GM11168 (cell line): ENCODE results near the gene SMAP1.

Experiments used
- in situ Hi-C: fragments of 300-500 bp; cut with MboI; formaldehyde crosslinking; loops from one replicate; pipeline ENCODE4 v1.12.0; 2022; ENCODE audit warnings: low sequenced_read_pairs; ENCODE audit not compliant: unreplicated experiment

Gene SMAP1

GRCh38 chr6:70834520-70834919, 166.8 kb downstream of the SMAP1 start:
- in situ Hi-C loops: no loop called here

GRCh38 chr6:70838907-70839285, 171.2 kb downstream of the SMAP1 start:
- in situ Hi-C loops: no loop called here

- in situ Hi-C loops: no loop called here
These were observed 171.9 kb downstream of the SMAP1 start for GRCh38 chr6:70839286-70840266.

- in situ Hi-C loops: no loop called here
These were observed 173.4 kb downstream of the SMAP1 start for GRCh38 chr6:70841112-70841511.

- in situ Hi-C loops: no loop called here
These were observed 174.9 kb downstream of the SMAP1 start for GRCh38 chr6:70842541-70842940.

GRCh38 chr6:70843328-70843918, 175.7 kb downstream of the SMAP1 start:
- in situ Hi-C loops: no loop called here

GRCh38 chr6:70844301-70844700, 176.6 kb downstream of the SMAP1 start:
- in situ Hi-C loops: no loop called here

GRCh38 chr6:70846207-70846835, 178.6 kb downstream of the SMAP1 start:
- in situ Hi-C loops: no loop called here

- in situ Hi-C loops: no loop called here
These were observed 179.7 kb downstream of the SMAP1 start for GRCh38 chr6:70847106-70848084.

GRCh38 chr6:70849348-70850069, 181.8 kb downstream of the SMAP1 start:
- in situ Hi-C loops: no loop called here

- in situ Hi-C loops: no loop called here
These were observed 185.1 kb downstream of the SMAP1 start for GRCh38 chr6:70852667-70853246.

- in situ Hi-C loops: no loop called here
These were observed 189.8 kb downstream of the SMAP1 start for GRCh38 chr6:70857387-70858077.

- in situ Hi-C loops: loop anchor here (10.0 kb wide), 1 partner anchor 145 kb away; no protein-coding TSS in a partner anchor
These were observed 192.4 kb downstream of the SMAP1 start for GRCh38 chr6:70860045-70860444.

GRCh38 chr6:70860920-70861319, 193.2 kb downstream of the SMAP1 start:
- in situ Hi-C loops: loop anchor here (10.0 kb wide), 1 partner anchor 146 kb away; no protein-coding TSS in a partner anchor

GRCh38 chr6:70863343-70863742, 195.7 kb downstream of the SMAP1 start:
- in situ Hi-C loops: loop anchor here (10.0 kb wide), 1 partner anchor 149 kb away; no protein-coding TSS in a partner anchor

- in situ Hi-C loops: loop anchor here (10.0 kb wide), 1 partner anchor 150 kb away; no protein-coding TSS in a partner anchor
These were observed 196.7 kb downstream of the SMAP1 start for GRCh38 chr6:70864401-70864800.

- in situ Hi-C loops: no loop called here
These were observed 204.8 kb downstream of the SMAP1 start for GRCh38 chr6:70872469-70872868.
